ENCODE data around the gene CRYBG1. TPM values are rescaled to one million over a fixed set of nuclear protein-coding genes. Genes with fewer than 3 reads are reported as not detected.

The CRYBG1 gene
- total and polyA plus RNA-seq, 10 of the 15 experiments (the other 5 are each of a cell fraction or from before 2014, with no cell fraction given): 6.5 to 57.0 (median 25.2) TPM

GRCh38 chr6:106525107-106525881 lies 164.8 kb downstream of the CRYBG1 start:
- Histone ChIP-seq H3K36me3 (ENCODE audit: control insufficient read depth in 2 of 2, insufficient read depth in 2 of 2, low read length in 1 of 2) (peaks cover 0 to 28% of the 10 kb centered on the region in 2 experiments; a peak in 2 of 4 replicates), H3K4me3 (peak overlapping the region; percentile 66), H3K27me3 (replicated peaks in 1 of 2; ENCODE audit: control insufficient read depth in 2 of 2, insufficient read depth in 2 of 2, low read length in 1 of 2) (no peaks in the 10 kb centered on the region), H3K79me2 (ENCODE audit: control insufficient read depth, insufficient read depth, low read length) (peaks cover 73% of the 10 kb centered on the region), H3K4me2 (ENCODE audit: control insufficient read depth, insufficient read depth) (peak overlapping the region; percentile 88), H3K9me3 (replicated peaks; ENCODE audit: control insufficient read depth, insufficient read depth, low read length) (no peaks in the 10 kb centered on the region), H2AFZ (ENCODE audit: control insufficient read depth, low read depth, low read length) (no peak overlapping the region; the same call in 1 of the 2 replicates), H3K27ac (ENCODE audit: control insufficient read depth, insufficient read depth) (peak overlapping the region; percentile 68), H3K4me1 (ENCODE audit: control insufficient read depth, insufficient read depth, low read length) (peaks cover 7% of the 10 kb centered on the region; the same call in 1 of the 2 replicates), H4K20me1 (ENCODE audit: control insufficient read depth, insufficient read depth) (no peaks in the 10 kb centered on the region), H3K9ac (ENCODE audit: control insufficient read depth, insufficient read depth, low read length) (peak overlapping the region; percentile 19; the same call in 1 of the 2 replicates)
- WGBS (ENCODE audit: insufficient coverage, insufficient replicate concordance, low lambda C conversion rate, missing lambda C conversion rate): 0% methylated on average over 7 of the region's 7 CpGs
- ChIA-PET SMC1A (ENCODE audit: uncharacterized antibody, unreplicated experiment) (interaction anchor here (1.0 to 9.0 kb wide), 8 partner anchors 9 to 191 kb away, joined by 3 to 109 read pairs (median 3); no protein-coding TSS in a partner anchor), RAD21 (ENCODE audit: unreplicated experiment) (interaction anchor here (0.5 to 7.9 kb wide), 4 partner anchors 9 to 41 kb away, joined by 3 to 101 read pairs (median 7); no protein-coding TSS in a partner anchor), CTCF (interaction anchor here (0.9 to 3.7 kb wide), 6 partner anchors 9 to 41 kb away, joined by 3 to 22 read pairs (median 4); no protein-coding TSS in a partner anchor), POLR2A (interaction anchor here (1.4 to 4.5 kb wide), 3 partner anchors 9 to 573 kb away, joined by 3 to 34 read pairs (median 6); no protein-coding TSS in a partner anchor)
- ATAC-seq (peak; percentile 39), FAIRE-seq (peak; percentile 83), DNase-seq (ENCODE audit: low read depth, low spot score) (no peak)
- in situ Hi-C loops (cut with MboI): no loop called here
- intact Hi-C loops (cut with micrococcal nuclease; ENCODE audit: unreplicated experiment): no loop called here
- BruUV-seq (replicated peaks): no TSS peak
- TF ChIP-seq ZNF622 (IDR thresholded peaks at IDR 0.05): no peak
- no peak for TF ChIP-seq BACH1 (IDR thresholded peaks at IDR 0.05; ENCODE audit: borderline replicate concordance)
- TF ChIP-seq RELA (IDR thresholded peaks at IDR 0.05; ENCODE audit: borderline replicate concordance, partially characterized antibody): no peak
- no peak for TF ChIP-seq NRF1 (conservative IDR thresholded peaks at IDR 0.05; ENCODE audit: low read depth, low read length)
- no peak for TF ChIP-seq CBX5 (IDR thresholded peaks at IDR 0.05; ENCODE audit: low read depth)
- no peak for TF ChIP-seq TAF1 (IDR thresholded peaks at IDR 0.05; ENCODE audit: borderline replicate concordance, low read depth, low read length)
- TF ChIP-seq CREM (IDR thresholded peaks at IDR 0.05; ENCODE audit: low read depth): peak; percentile 38; the same call in 1 of the 2 replicates
- no peak for TF ChIP-seq FOXK2 (IDR thresholded peaks at IDR 0.05)
- TF ChIP-seq PAX5 (IDR thresholded peaks at IDR 0.05; ENCODE audit: borderline replicate concordance, low read depth, low read length): no peak
- TF ChIP-seq HDAC2 (IDR thresholded peaks at IDR 0.05): no peak
- no peak for TF ChIP-seq SREBF2 (IDR thresholded peaks at IDR 0.05; ENCODE audit: low read length)
- no peak for TF ChIP-seq CHD2 (IDR thresholded peaks at IDR 0.05; ENCODE audit: borderline replicate concordance, low read depth, low read length)
- 0 out of 2 replicates have a peak, but pooled peaks have one; percentile 7 for TF ChIP-seq RAD51 (IDR thresholded peaks at IDR 0.05)
- TF ChIP-seq SMARCA5 (IDR thresholded peaks at IDR 0.05): no peak
- TF ChIP-seq STAT3 (IDR thresholded peaks at IDR 0.05; ENCODE audit: low read depth, low read length): no peak
- TF ChIP-seq MLLT1 (IDR thresholded peaks at IDR 0.05): 0 out of 2 replicates have a peak, but pooled peaks have one; percentile 15
- TF ChIP-seq IKZF1 (conservative IDR thresholded peaks at IDR 0.05): peak; percentile 72
- TF ChIP-seq RUNX3 (IDR thresholded peaks at IDR 0.05; ENCODE audit: low read length): peak; percentile 47
- TF ChIP-seq, protein P1, sequence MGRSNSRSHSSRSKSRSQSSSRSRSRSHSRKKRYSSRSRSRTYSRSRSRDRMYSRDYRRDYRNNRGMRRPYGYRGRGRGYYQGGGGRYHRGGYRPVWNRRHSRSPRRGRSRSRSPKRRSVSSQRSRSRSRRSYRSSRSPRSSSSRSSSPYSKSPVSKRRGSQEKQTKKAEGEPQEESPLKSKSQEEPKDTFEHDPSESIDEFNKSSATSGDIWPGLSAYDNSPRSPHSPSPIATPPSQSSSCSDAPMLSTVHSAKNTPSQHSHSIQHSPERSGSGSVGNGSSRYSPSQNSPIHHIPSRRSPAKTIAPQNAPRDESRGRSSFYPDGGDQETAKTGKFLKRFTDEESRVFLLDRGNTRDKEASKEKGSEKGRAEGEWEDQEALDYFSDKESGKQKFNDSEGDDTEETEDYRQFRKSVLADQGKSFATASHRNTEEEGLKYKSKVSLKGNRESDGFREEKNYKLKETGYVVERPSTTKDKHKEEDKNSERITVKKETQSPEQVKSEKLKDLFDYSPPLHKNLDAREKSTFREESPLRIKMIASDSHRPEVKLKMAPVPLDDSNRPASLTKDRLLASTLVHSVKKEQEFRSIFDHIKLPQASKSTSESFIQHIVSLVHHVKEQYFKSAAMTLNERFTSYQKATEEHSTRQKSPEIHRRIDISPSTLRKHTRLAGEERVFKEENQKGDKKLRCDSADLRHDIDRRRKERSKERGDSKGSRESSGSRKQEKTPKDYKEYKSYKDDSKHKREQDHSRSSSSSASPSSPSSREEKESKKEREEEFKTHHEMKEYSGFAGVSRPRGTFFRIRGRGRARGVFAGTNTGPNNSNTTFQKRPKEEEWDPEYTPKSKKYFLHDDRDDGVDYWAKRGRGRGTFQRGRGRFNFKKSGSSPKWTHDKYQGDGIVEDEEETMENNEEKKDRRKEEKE (IDR thresholded peaks at IDR 0.05): no peak
- TF ChIP-seq, protein P2, sequence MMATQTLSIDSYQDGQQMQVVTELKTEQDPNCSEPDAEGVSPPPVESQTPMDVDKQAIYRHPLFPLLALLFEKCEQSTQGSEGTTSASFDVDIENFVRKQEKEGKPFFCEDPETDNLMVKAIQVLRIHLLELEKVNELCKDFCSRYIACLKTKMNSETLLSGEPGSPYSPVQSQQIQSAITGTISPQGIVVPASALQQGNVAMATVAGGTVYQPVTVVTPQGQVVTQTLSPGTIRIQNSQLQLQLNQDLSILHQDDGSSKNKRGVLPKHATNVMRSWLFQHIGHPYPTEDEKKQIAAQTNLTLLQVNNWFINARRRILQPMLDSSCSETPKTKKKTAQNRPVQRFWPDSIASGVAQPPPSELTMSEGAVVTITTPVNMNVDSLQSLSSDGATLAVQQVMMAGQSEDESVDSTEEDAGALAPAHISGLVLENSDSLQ (IDR thresholded peaks at IDR 0.05): no peak; the same call in 1 of the 2 replicates
